GM23338 (cell line): ENCODE measurements around the gene ZYX. TPM values are rescaled to one million over a fixed set of nuclear protein-coding genes. Genes with fewer than 3 reads are reported as not detected.
"Not testable (repeated sequence)": the region's sequence is repeated elsewhere in the genome, so short reads cannot be mapped to it uniquely, and the experiment has no call there.

Experiments used
- ATAC-seq: fragments of 200-7000 bp; cut with Tn5 transposase; 3 replicates; pipeline ENCODE4 v1.9.1; 2020
- DNase-seq: peaks from one replicate; pipeline ENCODE4 v3.0.0-alpha.2; 2015; ENCODE audit warnings: low spot score
- H2AFZ ChIP-seq: fragments of 200-600 bp; sonication (generic); 2 replicates; pipeline ENCODE4 v1.8.0; 2016; ENCODE audit warnings: antibody characterized with exemption, mild to moderate bottlenecking, moderate library complexity
- H3F3A ChIP-seq: fragments of 200-600 bp; sonication (generic); replicated peaks from 2 replicates; pipeline ENCODE4 v1.8.0; 2017; ENCODE audit warnings: antibody characterized with exemption, mixed run types, low read depth
- H3K27ac ChIP-seq: fragments of 200-600 bp; sonication (generic); 2 replicates; pipeline ENCODE4 v1.6.1; 2016; ENCODE audit warnings: low read depth
- H3K27me3 ChIP-seq: fragments of 200-600 bp; sonication (generic); 2 replicates; pipeline ENCODE4 v1.8.0; 2016; ENCODE audit warnings: mild to moderate bottlenecking, mixed run types, moderate library complexity; ENCODE audit not compliant: insufficient read depth
- H3K36me3 ChIP-seq: fragments of 200-600 bp; sonication (generic); 2 replicates; pipeline ENCODE4 v1.8.0; 2016; ENCODE audit warnings: mild to moderate bottlenecking; ENCODE audit not compliant: insufficient read depth
- H3K4me1 ChIP-seq: fragments of 200-600 bp; sonication (generic); 2 replicates; pipeline ENCODE4 v1.8.0; 2016; ENCODE audit warnings: mild to moderate bottlenecking, moderate library complexity; ENCODE audit not compliant: insufficient read depth
- H3K4me2 ChIP-seq: fragments of 200-600 bp; sonication (generic); 2 replicates; pipeline ENCODE4 v1.7.1; 2017; ENCODE audit warnings: mixed run types
- H3K4me3 ChIP-seq: fragments of 200-600 bp; sonication (generic); 2 replicates; pipeline ENCODE4 v1.6.1; 2016; ENCODE audit warnings: mixed run types
- H3K79me2 ChIP-seq: fragments of 200-600 bp; sonication (generic); replicated peaks from 2 replicates; pipeline ENCODE4 v1.8.0; 2017; ENCODE audit warnings: mild to moderate bottlenecking; ENCODE audit not compliant: insufficient read depth
- H3K9me2 ChIP-seq: fragments of 200-600 bp; sonication (generic); 2 replicates; pipeline ENCODE4 v1.8.0; 2017; ENCODE audit not compliant: insufficient read depth
- H4K20me1 ChIP-seq: fragments of 200-600 bp; sonication (generic); replicated peaks from 2 replicates; pipeline ENCODE4 v1.8.0; 2017; ENCODE audit warnings: mild to moderate bottlenecking; ENCODE audit not compliant: insufficient read depth
- H3K27ac Mint-ChIP-seq: 2 replicates; pipeline ENCODE4 v1.8.0; 2020; ENCODE audit warnings: inconsistent platforms, mild to moderate bottlenecking, moderate library complexity, mixed read lengths
- H3K27me3 Mint-ChIP-seq: 3 replicates; pipeline ENCODE4 v1.8.0; 2022; ENCODE audit warnings: low read depth, mild to moderate bottlenecking, moderate library complexity, mixed read lengths, inconsistent platforms; ENCODE audit not compliant: insufficient read depth, poor library complexity
- H3K36me3 Mint-ChIP-seq: 3 replicates; pipeline ENCODE4 v1.8.0; 2021; ENCODE audit warnings: low read depth, mild to moderate bottlenecking, inconsistent platforms, moderate library complexity, mixed read lengths
- H3K4me1 Mint-ChIP-seq: 3 replicates; pipeline ENCODE4 v1.8.0; 2020; ENCODE audit warnings: mild to moderate bottlenecking, inconsistent platforms, mixed read lengths
- H3K4me3 Mint-ChIP-seq: 3 replicates; pipeline ENCODE4 v1.8.0; 2021; ENCODE audit warnings: moderate library complexity, mild to moderate bottlenecking, inconsistent platforms, mixed read lengths
- H3K9me3 Mint-ChIP-seq: 3 replicates; pipeline ENCODE4 v1.8.0; 2020; ENCODE audit warnings: moderate library complexity, mild to moderate bottlenecking, inconsistent platforms, mixed read lengths
- CREB1 ChIP-seq: fragments of 250-450 bp; sonication (Bioruptor Pico); IDR thresholded peaks from 2 replicates; pipeline ENCODE4 v1.5.0; 2020; ENCODE audit warnings: low read depth, mild to moderate bottlenecking, moderate library complexity
- EZH2 ChIP-seq: fragments of 200-600 bp; sonication (generic); IDR thresholded peaks from one replicate; pipeline ENCODE4 v1.8.0; 2017; ENCODE audit warnings: antibody characterized with exemption, mild to moderate bottlenecking, low read depth; ENCODE audit not compliant: unreplicated experiment
- NANOG ChIP-seq: IDR thresholded peaks from 2 replicates; pipeline ENCODE4 v1.6.1; 2016; ENCODE audit warnings: antibody characterized with exemption, borderline replicate concordance
- POLR2AphosphoS5 ChIP-seq: IDR thresholded peaks from 2 replicates; pipeline ENCODE4 v1.6.1; 2016; ENCODE audit warnings: antibody characterized with exemption, low read depth
- STAT1 ChIP-seq: IDR thresholded peaks from one replicate; pipeline ENCODE4 v1.6.1; 2016; ENCODE audit warnings: antibody characterized with exemption; ENCODE audit not compliant: unreplicated experiment
- ZNF114 ChIP-seq: fragments of 250-450 bp; sonication (Bioruptor Pico); IDR thresholded peaks from 2 replicates; pipeline ENCODE4 v1.5.0; 2020; ENCODE audit warnings: mild to moderate bottlenecking, moderate library complexity
- ZNF331 ChIP-seq: fragments of 250-450 bp; sonication (Bioruptor Pico); IDR thresholded peaks from 2 replicates; pipeline ENCODE4 v1.5.0; 2020; ENCODE audit warnings: low read depth, mild to moderate bottlenecking, moderate library complexity
- polyA plus RNA-seq: library from polyadenylated mRNA; unstranded; fragments of >200 nt; fragmentation: Nextera tagmentation; extraction: Ambion mirVana; gene quantifications from 2 replicates; pipeline ENCODE4 v1.2.1, GENCODE V29; 2016
- total RNA-seq: library from RNA; depleted of rRNA; stranded (reverse); fragments of >200 nt; shearing (Covaris generic); gene quantifications from 2 replicates; pipeline ENCODE4 v1.2.3, GENCODE V29; 2014
- TF ChIP-seq, protein P1 (sequence below): IDR thresholded peaks from 2 replicates; pipeline ENCODE4 v1.6.1; 2016; ENCODE audit warnings: antibody characterized with exemption
- TF ChIP-seq, protein P2 (sequence below): fragments of 250-450 bp; sonication (Bioruptor Pico); IDR thresholded peaks from 2 replicates; pipeline ENCODE4 v1.5.0; 2020; ENCODE audit warnings: mild to moderate bottlenecking, moderate library complexity

ZYX gene
- total and polyA plus RNA-seq, 2 experiments from 2014 or later = 111 to 141 TPM

DNA sequence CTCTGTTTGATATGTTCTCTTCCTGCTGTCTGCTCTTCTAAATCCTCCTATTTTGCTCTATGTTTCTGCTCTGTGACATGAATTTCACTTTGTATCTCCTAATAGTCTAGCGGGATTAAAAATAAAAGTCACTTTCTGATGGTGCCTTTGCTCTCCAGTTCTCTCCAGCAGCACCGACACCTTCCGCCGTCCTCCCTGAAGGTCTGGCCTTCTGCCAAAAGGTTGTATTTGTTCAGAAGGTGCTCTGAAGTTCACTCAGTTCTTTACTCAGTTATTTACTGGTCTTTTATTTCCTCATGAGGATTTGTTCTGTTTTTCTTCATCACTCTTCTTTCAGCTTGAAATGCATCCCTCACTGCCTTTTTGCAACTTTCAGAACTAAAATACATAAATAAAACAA lies 38.7 kb downstream of the ZYX start:
- no peak overlapping the region for H3K27ac Mint-ChIP-seq
- Histone ChIP-seq H2AFZ (no peak overlapping the region), H3K27me3 (no peaks in the 10 kb centered on the region), H3F3A (no peaks in the 10 kb centered on the region), H3K9me2 (0 out of 2 replicates have a peak, but pooled peaks cover 3% of the 10 kb centered on the region), H3K4me1 (peaks cover 26% of the 10 kb centered on the region), H3K36me3 (0 out of 2 replicates have a peak, but pooled peaks cover 9% of the 10 kb centered on the region), H3K4me3 (no peak overlapping the region), H4K20me1 (no peaks in the 10 kb centered on the region), H3K27ac (no peak overlapping the region), H3K79me2 (no peaks in the 10 kb centered on the region), H3K4me2 (no peak overlapping the region)
- TF ChIP-seq, protein P1, sequence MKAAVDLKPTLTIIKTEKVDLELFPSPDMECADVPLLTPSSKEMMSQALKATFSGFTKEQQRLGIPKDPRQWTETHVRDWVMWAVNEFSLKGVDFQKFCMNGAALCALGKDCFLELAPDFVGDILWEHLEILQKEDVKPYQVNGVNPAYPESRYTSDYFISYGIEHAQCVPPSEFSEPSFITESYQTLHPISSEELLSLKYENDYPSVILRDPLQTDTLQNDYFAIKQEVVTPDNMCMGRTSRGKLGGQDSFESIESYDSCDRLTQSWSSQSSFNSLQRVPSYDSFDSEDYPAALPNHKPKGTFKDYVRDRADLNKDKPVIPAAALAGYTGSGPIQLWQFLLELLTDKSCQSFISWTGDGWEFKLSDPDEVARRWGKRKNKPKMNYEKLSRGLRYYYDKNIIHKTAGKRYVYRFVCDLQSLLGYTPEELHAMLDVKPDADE = no peak
- TF ChIP-seq NANOG = no peak
- H3K4me3 Mint-ChIP-seq = no peak overlapping the region
- ATAC-seq (no peak), DNase-seq (no peak)
- H3K27me3 Mint-ChIP-seq = peaks cover 9% of the 10 kb centered on the region
- peaks cover 56% of the 10 kb centered on the region for H3K36me3 Mint-ChIP-seq
- H3K4me1 Mint-ChIP-seq = peaks cover 37% of the 10 kb centered on the region
- peaks cover 37% of the 10 kb centered on the region for H3K9me3 Mint-ChIP-seq

DNA sequence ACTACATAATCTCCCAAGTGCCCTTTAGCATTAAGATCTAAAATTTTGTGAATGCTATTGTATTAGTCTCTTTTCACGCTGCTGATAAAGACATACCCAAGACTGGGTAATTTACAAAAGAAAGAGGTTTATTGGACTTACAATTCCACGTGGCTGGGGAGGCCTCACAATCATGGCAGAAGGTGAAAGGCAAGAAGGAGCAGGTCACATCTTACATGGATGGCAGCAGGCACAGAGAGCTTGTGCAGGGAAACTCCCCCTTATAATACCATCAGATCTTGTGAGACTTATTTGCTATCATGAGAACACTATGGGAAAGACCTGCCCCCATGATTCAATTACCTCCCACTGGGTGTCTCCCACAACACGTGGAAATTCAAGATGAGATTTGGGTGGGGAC lies 39.5 kb downstream of the ZYX start:
- peaks cover 19% of the 10 kb centered on the region for H3K4me1 ChIP-seq
- H3K27ac Mint-ChIP-seq, H4K20me1 ChIP-seq, H3F3A ChIP-seq, H3K4me3 ChIP-seq, H3K27ac ChIP-seq, H3K79me2 ChIP-seq, H3K27me3 Mint-ChIP-seq, ATAC-seq, H3K4me3 Mint-ChIP-seq, H2AFZ ChIP-seq, H3K36me3 ChIP-seq, H3K27me3 ChIP-seq, H3K4me2 ChIP-seq, H3K9me2 ChIP-seq, DNase-seq: not testable (repeated sequence)
- Mint-ChIP-seq H3K9me3 (peaks cover 39% of the 10 kb centered on the region), H3K4me1 (peaks cover 32% of the 10 kb centered on the region), H3K36me3 (peaks cover 58% of the 10 kb centered on the region)

DNA sequence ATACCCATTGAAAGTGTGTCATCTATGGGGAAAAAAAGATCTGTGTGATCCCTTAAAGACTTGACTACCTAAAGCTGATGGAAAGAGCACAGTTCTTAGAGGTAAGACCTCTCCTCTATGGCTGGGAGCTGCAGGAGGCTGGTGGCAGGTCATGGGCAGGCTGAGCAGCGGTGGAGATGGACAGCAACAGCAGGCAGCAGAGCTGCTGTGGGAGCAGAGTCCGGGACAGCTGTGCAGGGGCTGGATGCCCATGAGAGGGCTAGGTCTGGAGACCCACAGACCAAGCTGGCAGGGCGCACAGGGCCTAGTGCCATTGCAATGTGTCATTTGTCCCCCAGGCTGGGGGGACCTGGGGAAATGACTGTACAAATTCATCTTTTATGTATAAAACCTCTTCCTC lies 40.9 kb downstream of the ZYX start:
- DNase-seq (no peak), ATAC-seq (no peak)
- Mint-ChIP-seq H3K4me3 (no peak overlapping the region), H3K4me1 (peaks cover 21% of the 10 kb centered on the region), H3K9me3 (peaks cover 39% of the 10 kb centered on the region), H3K36me3 (peaks cover 58% of the 10 kb centered on the region), H3K27ac (no peak overlapping the region), H3K27me3 (peaks cover 9% of the 10 kb centered on the region)
- Histone ChIP-seq H3K79me2 (no peaks in the 10 kb centered on the region), H3K4me2 (no peak overlapping the region), H3K27ac (no peak overlapping the region), H3K36me3 (0 out of 2 replicates have a peak, but pooled peaks cover 9% of the 10 kb centered on the region), H3K27me3 (no peaks in the 10 kb centered on the region), H4K20me1 (no peaks in the 10 kb centered on the region), H3K9me2 (0 out of 2 replicates have a peak, but pooled peaks cover 3% of the 10 kb centered on the region), H3K4me1 (peaks cover 16% of the 10 kb centered on the region), H2AFZ (no peak overlapping the region), H3F3A (no peaks in the 10 kb centered on the region), H3K4me3 (no peak overlapping the region)
- TF ChIP-seq POLR2AphosphoS5 (no peak), ZNF331 (CRISPR knock-in tag) (no peak), CREB1 (CRISPR knock-in tag) (no peak), NANOG (no peak), ZNF114 (no peak), EZH2 (no peak), STAT1 (no peak)
- TF ChIP-seq, protein P1 = no peak
- TF ChIP-seq, protein P2, sequence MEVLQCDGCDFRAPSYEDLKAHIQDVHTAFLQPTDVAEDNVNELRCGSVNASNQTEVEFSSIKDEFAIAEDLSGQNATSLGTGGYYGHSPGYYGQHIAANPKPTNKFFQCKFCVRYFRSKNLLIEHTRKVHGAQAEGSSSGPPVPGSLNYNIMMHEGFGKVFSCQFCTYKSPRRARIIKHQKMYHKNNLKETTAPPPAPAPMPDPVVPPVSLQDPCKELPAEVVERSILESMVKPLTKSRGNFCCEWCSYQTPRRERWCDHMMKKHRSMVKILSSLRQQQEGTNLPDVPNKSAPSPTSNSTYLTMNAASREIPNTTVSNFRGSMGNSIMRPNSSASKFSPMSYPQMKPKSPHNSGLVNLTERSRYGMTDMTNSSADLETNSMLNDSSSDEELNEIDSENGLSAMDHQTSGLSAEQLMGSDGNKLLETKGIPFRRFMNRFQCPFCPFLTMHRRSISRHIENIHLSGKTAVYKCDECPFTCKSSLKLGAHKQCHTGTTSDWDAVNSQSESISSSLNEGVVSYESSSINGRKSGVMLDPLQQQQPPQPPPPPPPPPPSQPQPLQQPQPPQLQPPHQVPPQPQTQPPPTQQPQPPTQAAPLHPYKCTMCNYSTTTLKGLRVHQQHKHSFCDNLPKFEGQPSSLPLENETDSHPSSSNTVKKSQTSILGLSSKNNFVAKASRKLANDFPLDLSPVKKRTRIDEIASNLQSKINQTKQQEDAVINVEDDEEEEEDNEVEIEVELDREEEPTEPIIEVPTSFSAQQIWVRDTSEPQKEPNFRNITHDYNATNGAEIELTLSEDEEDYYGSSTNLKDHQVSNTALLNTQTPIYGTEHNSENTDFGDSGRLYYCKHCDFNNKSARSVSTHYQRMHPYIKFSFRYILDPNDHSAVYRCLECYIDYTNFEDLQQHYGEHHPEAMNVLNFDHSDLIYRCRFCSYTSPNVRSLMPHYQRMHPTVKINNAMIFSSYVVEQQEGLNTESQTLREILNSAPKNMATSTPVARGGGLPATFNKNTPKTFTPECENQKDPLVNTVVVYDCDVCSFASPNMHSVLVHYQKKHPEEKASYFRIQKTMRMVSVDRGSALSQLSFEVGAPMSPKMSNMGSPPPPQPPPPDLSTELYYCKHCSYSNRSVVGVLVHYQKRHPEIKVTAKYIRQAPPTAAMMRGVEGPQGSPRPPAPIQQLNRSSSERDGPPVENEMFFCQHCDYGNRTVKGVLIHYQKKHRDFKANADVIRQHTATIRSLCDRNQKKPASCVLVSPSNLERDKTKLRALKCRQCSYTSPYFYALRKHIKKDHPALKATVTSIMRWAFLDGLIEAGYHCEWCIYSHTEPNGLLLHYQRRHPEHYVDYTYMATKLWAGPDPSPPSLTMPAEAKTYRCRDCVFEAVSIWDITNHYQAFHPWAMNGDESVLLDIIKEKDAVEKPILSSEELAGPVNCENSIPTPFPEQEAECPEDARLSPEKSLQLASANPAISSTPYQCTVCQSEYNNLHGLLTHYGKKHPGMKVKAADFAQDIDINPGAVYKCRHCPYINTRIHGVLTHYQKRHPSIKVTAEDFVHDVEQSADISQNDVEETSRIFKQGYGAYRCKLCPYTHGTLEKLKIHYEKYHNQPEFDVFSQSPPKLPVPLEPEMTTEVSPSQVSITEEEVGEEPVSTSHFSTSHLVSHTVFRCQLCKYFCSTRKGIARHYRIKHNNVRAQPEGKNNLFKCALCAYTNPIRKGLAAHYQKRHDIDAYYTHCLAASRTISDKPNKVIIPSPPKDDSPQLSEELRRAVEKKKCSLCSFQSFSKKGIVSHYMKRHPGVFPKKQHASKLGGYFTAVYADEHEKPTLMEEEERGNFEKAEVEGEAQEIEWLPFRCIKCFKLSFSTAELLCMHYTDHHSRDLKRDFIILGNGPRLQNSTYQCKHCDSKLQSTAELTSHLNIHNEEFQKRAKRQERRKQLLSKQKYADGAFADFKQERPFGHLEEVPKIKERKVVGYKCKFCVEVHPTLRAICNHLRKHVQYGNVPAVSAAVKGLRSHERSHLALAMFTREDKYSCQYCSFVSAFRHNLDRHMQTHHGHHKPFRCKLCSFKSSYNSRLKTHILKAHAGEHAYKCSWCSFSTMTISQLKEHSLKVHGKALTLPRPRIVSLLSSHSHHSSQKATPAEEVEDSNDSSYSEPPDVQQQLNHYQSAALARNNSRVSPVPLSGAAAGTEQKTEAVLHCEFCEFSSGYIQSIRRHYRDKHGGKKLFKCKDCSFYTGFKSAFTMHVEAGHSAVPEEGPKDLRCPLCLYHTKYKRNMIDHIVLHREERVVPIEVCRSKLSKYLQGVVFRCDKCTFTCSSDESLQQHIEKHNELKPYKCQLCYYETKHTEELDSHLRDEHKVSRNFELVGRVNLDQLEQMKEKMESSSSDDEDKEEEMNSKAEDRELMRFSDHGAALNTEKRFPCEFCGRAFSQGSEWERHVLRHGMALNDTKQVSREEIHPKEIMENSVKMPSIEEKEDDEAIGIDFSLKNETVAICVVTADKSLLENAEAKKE (CRISPR knock-in tag) = no peak
